GM18907 (cell line): ENCODE data around the gene PMAIP1.
"Not testable (repeated sequence)": the region's sequence is repeated elsewhere in the genome, so short reads cannot be mapped to it uniquely, and the experiment has no call there.

ENCODE experiments used
- ATAC-seq: cut with Tn5 transposase; IDR thresholded peaks from one replicate; pipeline ENCODE4 v1.9.1; 2021; ENCODE audit warnings: mild to moderate bottlenecking, moderate library complexity; ENCODE audit not compliant: unreplicated experiment

The PMAIP1 gene

DNA sequence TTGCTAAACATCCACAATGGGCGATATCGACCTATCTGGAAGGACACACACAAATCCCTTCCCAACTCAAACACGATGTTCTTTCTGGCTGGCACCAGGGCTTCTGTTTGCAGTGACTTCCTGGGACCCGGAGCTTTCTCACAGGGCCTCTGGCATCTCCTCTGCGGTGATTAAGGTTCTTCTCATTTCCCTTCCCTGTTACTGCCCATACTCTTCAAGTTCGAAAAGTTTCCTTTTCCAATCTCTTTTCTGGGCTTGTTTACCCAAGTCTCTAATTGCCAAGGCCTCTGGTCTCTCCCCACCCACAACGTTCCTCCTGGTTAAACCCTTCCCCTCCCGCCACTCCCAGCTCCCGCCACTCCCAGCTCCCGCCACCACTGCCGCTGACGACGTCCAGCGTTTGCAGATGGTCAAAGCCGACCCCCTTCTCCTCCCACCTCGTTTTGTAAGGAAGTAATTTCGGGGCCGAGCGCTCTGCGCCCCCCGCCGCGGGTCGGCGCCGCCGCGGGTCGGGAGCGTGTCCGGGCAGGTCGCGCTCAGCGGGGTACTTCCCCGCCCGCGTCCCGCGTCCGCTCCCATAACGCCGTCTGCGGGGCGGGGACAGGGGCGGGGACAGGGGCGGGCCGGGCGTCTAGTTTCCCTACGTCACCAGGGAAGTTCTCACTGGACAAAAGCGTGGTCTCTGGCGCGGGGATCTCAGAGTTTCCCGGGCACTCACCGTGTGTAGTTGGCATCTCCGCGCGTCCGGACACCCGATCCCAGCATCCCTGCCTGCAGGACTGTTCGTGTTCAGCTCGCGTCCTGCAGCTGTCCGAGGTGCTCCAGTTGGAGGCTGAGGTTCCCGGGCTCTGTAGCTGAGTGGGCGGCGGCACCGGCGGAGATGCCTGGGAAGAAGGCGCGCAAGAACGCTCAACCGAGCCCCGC lies at the start of gene PMAIP1:
Gene PMAIP1, plus strand, starts transcription at position 699 of the 924 bp plus-strand sequence. Its CDS starts 182 bp downstream, at position 881.
- ATAC-seq = peak; percentile 69

GRCh38 chr18:59851784-59852399 lies 47.9 kb upstream of the PMAIP1 start:
- ATAC-seq = no peak

GRCh38 chr18:59852548-59852947 lies 47.2 kb upstream of the PMAIP1 start:
- ATAC-seq = no peak

GRCh38 chr18:59853380-59853779 lies 46.4 kb upstream of the PMAIP1 start:
- ATAC-seq = no peak

DNA sequence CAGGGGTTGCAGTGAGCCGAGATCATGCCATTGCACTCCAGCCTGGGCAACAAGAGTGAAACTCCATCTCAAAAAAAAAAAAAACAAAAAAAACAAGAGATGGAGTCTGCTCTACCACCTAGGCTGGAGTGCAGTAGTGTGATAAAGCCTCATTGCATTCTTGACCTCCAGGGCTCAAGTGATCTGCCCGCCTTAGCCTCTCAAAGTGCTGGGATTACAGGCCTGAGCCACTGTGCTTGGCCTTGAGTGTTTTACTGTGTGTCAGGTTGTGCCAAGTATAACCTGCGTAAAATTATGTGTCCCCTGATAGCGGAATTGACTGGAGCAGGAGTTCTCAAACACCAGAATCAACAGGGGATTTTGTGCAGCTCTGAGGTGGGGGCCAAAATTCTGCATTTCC lies 45.8 kb upstream of the PMAIP1 start:
- not testable (repeated sequence) for ATAC-seq

DNA sequence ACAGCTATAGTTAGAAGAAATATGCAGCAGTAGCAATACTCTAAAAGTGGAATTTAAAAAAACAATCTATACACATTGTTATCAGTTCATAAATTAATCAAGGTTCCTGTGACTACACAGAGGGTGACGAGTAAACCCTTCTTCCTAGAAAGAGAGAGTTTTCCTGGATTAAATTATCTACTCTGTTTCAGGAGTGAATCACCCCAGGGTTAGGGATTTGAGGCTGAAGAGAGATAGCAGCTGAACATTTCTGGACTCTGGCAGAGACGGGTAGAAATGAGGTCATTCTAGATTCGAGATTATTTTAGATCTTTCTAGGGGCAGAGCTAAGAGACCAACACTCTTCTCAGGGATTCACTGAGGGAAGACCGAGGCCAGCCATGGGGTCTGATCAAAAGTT lies 38.8 kb upstream of the PMAIP1 start:
- no peak for ATAC-seq

DNA sequence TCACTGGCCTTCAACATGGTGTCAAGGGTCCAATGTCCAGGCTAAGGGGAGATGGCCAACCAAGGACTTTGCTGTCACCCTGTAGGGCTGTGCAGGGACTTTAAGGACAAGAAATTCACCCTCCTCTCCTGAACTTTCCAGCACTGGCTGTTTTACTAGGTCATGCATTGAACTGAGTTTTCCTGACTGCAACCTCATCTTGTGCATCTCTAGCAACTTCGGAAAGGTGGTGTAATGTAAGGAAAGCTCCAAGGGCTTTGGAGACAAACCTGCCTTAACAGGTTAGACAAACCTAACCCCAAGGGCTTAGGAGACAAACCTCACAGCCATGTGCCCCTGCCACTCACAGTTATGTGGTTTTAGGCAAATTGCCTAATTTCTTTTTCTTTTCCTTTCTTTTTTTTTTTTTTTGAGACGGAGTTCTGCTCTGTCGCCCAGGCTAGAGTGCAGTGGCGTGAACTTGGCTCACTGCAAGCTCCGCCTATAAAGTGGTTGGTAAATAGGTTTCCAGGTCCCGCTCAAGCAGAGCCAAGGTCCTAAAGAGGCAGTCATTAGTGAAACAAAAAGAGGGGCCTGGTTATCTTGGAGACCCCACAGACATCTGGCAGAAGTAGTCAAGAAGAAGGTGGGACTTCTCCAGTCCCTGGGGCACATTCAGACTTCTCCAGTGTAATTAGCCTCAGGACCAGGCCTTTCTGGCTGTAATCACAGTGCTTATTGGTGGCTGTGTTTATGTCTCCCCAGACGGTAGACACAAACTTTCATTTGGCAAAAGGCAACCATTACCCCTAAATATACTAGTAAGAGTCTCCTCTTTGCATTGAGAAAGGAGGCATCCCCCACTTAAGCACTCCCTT lies 37.6 kb upstream of the PMAIP1 start:
- ATAC-seq = peak; percentile 80

DNA sequence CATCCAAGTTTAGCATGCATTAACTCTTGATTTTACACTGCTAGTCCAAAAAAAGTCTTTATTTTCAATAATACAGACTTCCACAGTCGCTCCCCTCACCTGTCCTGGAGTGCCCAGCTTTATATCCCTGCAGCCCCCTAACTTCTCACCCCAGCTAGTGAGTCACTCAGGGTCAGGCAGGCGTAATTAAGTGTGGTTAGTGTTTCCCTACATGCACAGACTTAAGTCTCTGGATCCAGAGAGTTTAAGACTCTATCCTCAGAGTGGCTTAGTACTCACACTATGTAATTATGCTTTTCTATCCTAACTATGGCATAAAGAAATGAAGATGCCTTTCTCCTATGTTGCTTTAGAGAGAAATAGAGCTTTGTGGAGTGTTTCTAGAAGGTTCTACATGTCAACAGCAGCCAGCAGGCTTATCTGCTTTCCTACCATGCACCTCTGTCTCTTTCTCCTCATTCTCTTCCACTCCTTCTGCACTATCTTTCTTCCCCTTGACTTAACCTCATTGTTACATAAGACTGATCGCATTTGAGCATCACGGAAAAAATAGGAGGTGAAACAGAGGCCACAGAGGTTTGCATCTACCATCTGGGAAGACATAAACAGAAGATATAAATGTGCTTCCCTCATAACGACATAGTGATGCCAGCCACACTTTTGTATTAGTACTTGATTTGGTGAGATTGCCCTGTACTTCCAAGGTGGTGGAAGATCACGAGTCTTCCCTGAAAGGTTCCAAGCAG lies 34.4 kb upstream of the PMAIP1 start:
- no peak for ATAC-seq

DNA sequence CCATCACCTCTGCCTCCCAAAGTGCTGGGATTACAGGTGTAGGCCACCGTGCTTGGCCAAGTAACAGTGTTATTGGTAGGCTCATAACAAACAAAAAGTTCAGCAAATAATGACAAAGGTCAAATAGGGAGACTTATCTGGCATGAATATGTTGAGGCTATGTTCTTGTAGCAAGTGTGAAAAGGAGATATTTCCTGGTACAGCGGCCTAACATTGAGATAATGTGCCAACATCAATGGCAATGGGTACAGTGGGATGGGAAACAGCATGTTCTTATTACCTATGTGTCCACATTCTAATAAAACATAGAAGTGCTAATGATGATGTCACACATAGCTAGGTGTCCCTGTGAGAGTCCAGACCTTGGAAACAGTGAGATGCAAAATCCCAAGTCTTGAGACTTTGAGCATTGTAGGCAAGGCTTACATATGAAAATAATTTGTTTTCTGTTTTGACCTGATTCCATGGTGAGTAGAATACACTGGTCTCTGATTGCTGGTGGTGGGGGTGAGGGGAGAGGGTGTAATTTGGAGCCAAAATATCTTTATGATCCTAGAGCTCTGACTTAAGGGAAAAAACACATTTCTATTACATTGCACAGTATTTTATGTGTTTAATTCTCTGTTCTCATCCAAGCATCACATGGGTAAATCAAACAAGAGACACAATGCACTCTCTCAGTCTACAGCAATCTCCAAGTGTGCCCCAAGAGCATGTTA lies 33.1 kb upstream of the PMAIP1 start:
- ATAC-seq = no peak

DNA sequence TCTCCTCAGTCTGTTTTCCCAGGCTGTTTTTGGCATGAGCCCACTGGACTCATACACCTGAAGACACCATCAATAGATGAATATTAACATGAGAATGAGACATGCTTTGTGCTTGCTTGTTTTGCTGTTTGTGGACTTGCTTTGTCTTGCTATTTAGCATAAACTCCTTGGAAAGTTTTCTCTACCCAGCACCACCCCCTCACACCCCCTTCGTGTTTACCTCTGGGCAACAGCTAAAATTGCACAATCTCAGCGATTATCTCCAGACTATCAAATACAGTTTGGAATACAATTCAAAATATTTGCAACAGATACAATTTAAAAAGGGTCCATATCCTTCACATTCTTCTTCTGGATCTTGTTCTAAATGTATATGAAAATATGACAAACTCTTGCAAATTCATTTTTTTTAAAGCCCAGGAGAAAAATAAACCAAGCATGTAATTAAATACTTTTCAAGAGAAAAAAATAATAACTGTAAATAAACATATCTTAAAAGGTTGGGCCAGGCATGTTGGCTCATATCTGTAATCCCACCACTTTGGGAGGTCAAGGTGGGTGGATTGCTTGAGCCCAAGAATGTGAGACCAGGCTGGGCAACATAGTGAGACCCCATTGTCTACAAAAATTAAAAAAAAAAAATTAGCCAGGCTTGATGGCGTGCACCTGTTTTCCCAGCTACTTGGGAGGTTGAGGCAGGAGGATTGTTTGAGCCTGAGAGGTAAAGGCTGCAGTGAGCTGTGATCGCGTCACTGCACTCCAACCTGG lies 32.3 kb upstream of the PMAIP1 start:
- ATAC-seq = no peak

- no peak for ATAC-seq
Measured at GRCh38 chr18:59870623-59871130, 29.1 kb upstream of the PMAIP1 start.

DNA sequence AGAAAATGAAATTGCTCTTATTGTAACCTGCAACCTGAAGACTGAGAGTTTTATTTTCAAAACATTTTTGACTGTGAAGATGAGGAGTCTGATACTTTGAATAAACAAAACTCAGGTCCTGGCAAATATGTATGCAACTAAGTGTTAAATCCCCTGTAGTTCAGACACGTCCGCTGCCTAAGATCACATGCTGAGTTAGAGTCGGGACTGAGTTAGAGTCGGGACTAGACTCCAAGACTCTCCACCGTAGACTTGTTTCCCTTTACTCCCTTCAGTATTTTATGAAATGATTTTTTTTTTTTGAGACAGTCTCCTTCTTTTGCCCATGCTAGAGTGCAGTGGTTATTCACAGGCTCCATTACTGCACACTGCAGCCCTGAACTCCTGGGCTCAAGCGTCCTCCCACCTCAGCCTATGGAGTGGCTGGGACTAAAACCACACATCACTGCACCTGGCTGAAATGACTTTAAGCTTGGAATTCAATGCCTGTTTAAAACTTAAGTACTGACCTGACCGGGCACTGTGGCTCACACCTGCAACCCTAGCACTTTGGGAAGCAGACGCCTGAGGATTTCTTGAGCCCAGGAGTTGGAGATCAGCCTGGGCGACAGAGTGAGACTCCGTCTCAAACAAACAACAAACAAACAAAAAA lies 28.0 kb upstream of the PMAIP1 start:
- ATAC-seq = no peak

GRCh38 chr18:59873641-59874040 lies 26.2 kb upstream of the PMAIP1 start:
- ATAC-seq = no peak

GRCh38 chr18:59874166-59874565 lies 25.6 kb upstream of the PMAIP1 start:
- no peak for ATAC-seq

DNA sequence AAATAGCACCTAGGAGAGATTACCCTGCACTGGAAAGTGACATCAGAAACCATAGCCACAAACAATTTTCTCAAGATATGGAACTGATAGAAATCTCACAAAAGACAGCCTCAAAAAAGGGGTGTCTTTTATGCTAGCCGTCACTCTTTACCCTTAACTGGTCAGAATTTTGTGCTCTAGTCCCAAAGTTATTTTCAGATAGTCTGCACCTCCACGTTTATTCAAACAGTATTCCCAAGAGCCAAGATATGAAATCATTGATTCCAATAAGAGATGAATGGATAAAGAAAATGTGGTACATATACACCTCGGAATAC lies 23.5 kb upstream of the PMAIP1 start:
- peak; percentile 71 for ATAC-seq

- no peak for ATAC-seq
Measured at GRCh38 chr18:59877361-59877760, 22.4 kb upstream of the PMAIP1 start.

- peak; percentile 39 for ATAC-seq
Measured at GRCh38 chr18:59878644-59879043, 21.2 kb upstream of the PMAIP1 start.
